HG03159 (cell line): ENCODE measurements around the gene DALRD3.

Source experiments
- ATAC-seq: cut with Tn5 transposase; IDR thresholded peaks from one replicate; pipeline ENCODE4 v1.9.1; 2021; ENCODE audit warnings: mild to moderate bottlenecking, moderate library complexity; ENCODE audit not compliant: unreplicated experiment

The DALRD3 gene

GRCh38 chr3:49006408-49007067 is 11.8 kb downstream of the DALRD3 start:
- ATAC-seq: no peak

DNA sequence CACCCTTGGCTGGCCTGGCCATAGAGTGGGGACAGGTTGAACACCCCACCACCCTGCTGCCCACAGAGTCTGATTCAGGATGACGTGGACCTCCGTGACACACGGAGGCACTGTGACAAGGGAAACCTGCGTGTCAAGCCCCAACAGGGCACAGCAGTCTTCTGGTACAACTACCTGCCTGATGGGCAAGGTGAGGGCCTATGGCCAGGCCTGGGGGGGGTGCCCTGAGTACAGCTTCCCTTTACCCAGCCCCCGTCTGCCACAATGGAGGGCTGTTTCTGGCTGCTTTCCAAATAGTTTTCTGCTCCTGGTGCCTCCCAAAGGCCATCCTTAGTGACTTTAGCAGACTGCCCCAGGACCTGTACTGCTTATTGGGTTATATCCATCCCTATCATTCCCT is 12.4 kb downstream of the DALRD3 start:
- ATAC-seq: no peak

DNA sequence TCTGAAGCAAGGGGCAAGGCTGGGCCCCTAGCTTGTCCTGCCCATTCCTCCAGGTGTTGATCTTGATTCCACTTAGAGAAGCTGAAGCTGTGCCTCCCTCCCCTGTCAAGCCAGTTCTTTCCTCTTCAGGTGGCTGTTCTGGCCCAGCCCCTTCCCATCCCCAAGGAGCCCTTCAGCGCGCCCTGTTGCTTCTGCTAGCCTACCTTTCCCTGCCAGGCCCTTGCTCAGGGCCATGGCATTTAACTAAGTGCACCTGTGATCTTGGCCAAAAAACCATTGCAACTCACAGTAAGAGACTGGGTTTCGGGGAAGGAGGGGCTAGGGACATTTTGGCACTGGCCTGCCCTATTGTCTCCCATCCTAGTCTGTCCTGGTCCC is 13.1 kb downstream of the DALRD3 start:
- ATAC-seq: no peak

DNA sequence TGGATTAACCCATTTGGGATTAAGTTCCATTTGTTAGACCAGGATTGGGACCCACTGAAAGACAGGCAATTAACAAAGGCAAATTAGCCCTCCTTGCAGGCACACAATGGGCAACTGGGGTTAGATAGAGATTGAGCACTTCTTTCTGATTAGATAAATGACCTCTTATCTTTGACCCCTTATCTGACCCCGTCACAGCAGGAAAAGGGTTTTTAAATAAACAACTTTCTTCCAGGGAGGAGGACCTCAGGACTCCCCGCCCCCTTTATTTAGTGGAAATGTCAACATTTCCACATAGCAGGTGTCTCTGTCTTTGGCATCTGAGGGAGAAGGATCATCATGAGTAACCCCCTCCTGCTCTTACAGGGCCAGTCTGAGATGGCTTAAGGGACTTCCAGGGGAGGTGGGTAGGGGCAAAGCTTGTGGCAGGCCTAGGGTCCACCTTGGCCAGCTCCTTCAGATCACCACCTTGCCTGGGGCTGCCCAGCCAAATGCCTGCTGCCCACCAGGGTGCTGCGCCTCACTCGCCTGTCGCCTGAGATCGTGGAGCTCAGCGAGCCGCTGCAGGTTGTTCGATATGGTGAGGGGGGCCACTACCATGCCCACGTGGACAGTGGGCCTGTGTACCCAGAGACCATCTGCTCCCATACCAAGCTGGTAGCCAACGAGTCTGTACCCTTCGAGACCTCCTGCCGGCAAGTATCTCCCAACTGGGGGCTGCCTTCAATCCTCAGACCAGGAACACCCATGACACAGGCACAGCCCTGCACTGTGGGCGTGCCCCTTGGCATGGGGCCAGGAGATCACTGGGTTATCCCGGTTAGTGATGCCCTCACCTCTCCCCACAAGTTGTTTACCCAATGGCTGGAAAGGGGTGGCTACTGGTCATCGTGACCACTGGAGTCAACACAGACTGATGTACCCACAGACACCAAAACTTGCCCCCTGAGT is 13.8 kb downstream of the DALRD3 start:
- no peak for ATAC-seq

GRCh38 chr3:49001155-49001554 is 17.2 kb downstream of the DALRD3 start:
- ATAC-seq: no peak

GRCh38 chr3:48999085-48999858 is 19.1 kb downstream of the DALRD3 start:
- no peak for ATAC-seq

GRCh38 chr3:48997714-48998637 is 20.4 kb downstream of the DALRD3 start:
- ATAC-seq: no peak

DNA sequence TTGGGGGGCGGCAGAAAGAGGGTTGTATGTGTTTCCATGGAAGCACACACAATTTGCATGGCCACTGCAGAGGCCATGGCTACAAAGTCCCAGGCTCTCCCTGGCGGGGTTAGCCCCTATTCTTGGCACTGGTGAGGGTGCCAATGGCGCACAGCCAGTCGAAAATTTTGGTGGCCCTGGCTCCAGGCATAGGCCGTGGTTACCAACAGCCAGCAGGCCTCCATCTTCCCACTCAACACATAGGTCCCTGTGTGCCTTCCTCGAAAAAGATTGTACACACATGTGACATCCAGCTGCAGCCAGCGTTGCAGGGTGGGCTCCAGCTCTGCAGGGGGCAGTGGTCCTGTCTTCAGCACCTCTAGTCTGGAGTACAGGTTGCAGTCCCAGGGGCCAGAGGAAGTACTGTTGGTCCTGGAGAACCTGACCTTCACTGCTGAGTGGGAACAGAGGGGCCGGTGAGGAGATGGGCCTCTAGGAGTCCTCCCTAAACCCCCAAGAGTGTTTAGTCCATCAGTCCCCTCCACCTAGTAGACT is 21.2 kb downstream of the DALRD3 start:
- no peak for ATAC-seq

GRCh38 chr3:48996640-48997039 is 21.7 kb downstream of the DALRD3 start:
- ATAC-seq: no peak

- ATAC-seq: no peak
Measured at GRCh38 chr3:48993834-48994233, 24.5 kb downstream of the DALRD3 start.

GRCh38 chr3:48991851-48992545 is 26.4 kb downstream of the DALRD3 start:
- ATAC-seq: no peak

DNA sequence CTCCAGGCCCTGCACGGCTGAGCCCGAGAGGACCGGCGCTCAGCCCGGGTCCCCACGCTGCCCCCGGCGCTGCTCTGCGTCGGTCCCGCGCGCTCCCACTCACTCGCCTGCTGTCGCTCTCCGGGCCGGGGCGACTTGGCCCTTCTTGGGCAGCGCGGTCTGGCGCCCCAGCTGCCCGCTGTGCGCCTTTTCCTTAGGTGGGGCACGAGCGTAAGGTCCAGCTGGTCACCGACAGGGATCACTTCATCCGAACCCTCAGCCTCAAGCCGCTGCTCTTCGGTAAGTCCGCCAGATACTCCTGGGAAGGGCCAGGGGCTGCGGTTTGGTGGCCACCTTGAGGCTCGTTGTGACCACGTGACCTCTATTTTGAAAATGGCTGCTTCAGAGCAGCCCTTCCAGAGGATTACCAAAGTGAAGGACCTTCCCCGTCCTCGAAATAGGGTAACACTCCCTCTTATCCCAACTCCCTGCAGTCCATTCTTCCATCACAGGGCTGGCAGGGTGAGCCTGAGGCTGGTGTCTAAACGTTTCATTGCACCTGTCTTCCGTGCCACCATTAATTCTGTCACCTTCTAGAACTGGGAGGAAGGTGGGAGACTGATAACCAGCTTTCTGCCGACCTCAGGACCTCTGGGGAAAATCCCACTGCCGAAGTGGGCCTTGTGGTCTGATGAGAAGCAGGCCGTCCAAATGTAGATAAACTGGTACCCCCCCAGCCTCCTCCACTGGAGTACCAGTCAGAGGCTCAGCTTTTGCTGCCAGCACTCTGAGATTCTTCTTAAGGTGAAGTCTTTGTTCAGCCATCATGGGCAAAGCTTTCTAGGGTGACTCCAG is 27.5 kb downstream of the DALRD3 start:
- ATAC-seq: peak; percentile 4

DNA sequence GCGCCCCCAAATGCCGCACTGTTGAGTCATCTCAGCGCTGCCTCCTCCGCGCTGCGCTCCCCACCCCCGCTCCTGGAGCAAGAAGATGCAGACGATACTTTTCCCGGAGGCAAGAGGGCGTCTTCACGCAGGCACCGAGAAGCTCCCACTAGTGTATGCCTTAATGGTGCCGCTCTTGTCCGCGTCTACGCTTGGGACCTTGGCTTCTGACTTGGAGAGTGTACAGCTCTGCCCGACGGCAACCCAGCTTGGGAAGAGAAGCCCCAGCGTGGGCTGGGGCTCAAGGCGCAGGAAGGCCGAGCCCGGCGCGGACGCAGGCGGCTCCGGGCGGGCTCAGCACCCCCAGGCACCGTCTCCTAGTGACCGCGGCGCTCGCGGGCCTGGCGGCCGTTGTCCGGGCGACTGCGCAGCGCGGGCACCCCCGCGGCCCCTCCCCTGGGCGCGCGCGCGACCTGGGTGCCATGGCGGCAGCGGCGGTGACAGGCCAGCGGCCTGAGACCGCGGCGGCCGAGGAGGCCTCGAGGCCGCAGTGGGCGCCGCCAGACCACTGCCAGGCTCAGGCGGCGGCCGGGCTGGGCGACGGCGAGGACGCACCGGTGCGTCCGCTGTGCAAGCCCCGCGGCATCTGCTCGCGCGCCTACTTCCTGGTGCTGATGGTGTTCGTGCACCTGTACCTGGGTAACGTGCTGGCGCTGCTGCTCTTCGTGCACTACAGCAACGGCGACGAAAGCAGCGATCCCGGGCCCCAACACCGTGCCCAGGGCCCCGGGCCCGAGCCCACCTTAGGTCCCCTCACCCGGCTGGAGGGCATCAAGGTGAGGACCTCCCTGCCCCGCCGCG is 28.4 kb downstream of the DALRD3 start, which contains the start of gene P4HTM:
Gene P4HTM, plus strand, starts transcription at position 446 of the 840 bp plus-strand sequence. Its CDS starts 16 bp downstream, at position 462.
- ATAC-seq: peak; percentile 49

GRCh38 chr3:48989126-48989795 is 29.1 kb downstream of the DALRD3 start:
- ATAC-seq: no peak

- no peak for ATAC-seq
Measured at GRCh38 chr3:48985831-48986376, 32.5 kb downstream of the DALRD3 start.

- no peak for ATAC-seq
Measured at GRCh38 chr3:48984663-48985062, 33.7 kb downstream of the DALRD3 start.

GRCh38 chr3:48983096-48983495 is 35.3 kb downstream of the DALRD3 start:
- ATAC-seq: no peak
